Measurements from ENCODE around the gene YPEL1.

YPEL1 gene

GRCh38 chr22:21698430-21699329 lies 36.9 kb downstream of the YPEL1 start:
- Mint-ChIP-seq H3K27ac (peak overlapping the region in 2 of 3 experiments; percentile 27 to 48), H3K36me3 (ENCODE audit: low read depth) (peaks cover 55% of the 10 kb centered on the region), H3K4me1 (peaks cover 28% of the 10 kb centered on the region), H3K4me3 (no peak overlapping the region), H3K9me3 (no peaks in the 10 kb centered on the region), H3K27me3 (ENCODE audit: low read depth) (no peaks in the 10 kb centered on the region)
- TF ChIP-seq, protein P1, sequence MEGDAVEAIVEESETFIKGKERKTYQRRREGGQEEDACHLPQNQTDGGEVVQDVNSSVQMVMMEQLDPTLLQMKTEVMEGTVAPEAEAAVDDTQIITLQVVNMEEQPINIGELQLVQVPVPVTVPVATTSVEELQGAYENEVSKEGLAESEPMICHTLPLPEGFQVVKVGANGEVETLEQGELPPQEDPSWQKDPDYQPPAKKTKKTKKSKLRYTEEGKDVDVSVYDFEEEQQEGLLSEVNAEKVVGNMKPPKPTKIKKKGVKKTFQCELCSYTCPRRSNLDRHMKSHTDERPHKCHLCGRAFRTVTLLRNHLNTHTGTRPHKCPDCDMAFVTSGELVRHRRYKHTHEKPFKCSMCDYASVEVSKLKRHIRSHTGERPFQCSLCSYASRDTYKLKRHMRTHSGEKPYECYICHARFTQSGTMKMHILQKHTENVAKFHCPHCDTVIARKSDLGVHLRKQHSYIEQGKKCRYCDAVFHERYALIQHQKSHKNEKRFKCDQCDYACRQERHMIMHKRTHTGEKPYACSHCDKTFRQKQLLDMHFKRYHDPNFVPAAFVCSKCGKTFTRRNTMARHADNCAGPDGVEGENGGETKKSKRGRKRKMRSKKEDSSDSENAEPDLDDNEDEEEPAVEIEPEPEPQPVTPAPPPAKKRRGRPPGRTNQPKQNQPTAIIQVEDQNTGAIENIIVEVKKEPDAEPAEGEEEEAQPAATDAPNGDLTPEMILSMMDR (IDR thresholded peaks at IDR 0.05; ENCODE audit: unreplicated experiment in 3 of 3): no peak

DNA sequence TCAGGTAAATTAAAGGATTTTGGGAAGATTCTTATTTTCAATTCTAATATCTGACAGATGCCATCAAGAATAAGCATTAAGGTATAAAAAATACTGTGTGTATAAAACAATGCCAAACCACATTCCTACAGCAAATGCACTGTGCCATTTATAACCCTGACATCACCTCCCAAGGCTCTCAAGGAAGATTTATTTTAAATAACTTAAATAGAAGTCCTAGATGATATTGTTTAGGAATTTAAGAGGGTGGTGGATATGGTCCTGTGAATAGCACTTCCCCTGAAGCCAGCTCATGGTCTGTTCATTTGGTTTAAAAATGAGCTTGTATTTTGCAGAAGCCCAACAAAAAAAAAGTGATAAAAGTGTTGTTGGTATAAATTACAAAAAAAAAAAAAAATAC lies 37.7 kb downstream of the YPEL1 start:
- TF ChIP-seq, protein P1 (IDR thresholded peaks at IDR 0.05; ENCODE audit: unreplicated experiment in 3 of 3): no peak
- H3K36me3 Mint-ChIP-seq (ENCODE audit: low read depth): peaks cover 57% of the 10 kb centered on the region
- H3K9me3 Mint-ChIP-seq: no peaks in the 10 kb centered on the region
- peaks cover 28% of the 10 kb centered on the region for H3K4me1 Mint-ChIP-seq
- H3K27ac Mint-ChIP-seq: no peak overlapping the region
- H3K27me3 Mint-ChIP-seq (ENCODE audit: low read depth): no peaks in the 10 kb centered on the region
- H3K4me3 Mint-ChIP-seq: no peak overlapping the region

DNA sequence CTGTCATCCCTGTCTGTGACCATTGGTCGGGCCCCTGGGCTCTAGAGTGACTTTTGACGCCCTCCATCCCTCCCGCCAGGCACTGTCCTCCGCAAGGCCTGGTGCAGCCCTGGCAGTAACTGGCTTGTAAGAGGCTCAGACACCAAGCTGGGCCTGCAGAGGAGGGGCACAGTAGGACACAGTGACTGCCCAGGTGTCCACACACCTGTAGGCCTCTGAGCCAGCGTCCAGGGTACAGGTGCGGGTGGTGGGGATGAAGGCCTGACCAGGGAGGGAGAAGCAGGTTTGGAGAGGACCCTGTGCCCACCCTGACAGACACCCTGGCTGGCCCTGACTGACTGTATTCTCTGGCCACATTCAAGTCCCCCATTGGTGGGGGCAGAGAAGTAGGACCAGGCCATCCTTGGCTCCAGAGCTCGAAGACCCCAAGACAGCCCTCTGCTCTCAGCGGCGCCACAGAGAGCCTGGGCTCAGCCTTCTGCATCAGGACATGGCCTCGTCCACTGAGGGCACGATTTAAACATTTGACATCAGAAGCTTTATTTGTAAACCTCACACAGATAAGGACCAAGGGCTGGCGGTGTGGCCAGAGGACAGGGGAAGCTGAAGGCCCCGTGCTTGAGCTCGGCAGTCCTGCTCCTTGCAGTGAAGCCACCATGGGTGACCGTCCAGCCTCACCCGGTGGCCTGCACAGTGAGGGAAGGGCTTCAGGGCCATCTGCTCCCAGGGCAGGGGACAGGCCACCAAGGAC lies 38.4 kb downstream of the YPEL1 start:
- TF ChIP-seq, protein P1 (IDR thresholded peaks at IDR 0.05; ENCODE audit: unreplicated experiment in 3 of 3): no peak
- Mint-ChIP-seq H3K36me3 (ENCODE audit: low read depth) (peaks cover 57% of the 10 kb centered on the region), H3K27me3 (ENCODE audit: low read depth) (no peaks in the 10 kb centered on the region), H3K4me1 (peaks cover 28% of the 10 kb centered on the region), H3K9me3 (no peaks in the 10 kb centered on the region), H3K27ac (no peak overlapping the region), H3K4me3 (no peak overlapping the region)

DNA sequence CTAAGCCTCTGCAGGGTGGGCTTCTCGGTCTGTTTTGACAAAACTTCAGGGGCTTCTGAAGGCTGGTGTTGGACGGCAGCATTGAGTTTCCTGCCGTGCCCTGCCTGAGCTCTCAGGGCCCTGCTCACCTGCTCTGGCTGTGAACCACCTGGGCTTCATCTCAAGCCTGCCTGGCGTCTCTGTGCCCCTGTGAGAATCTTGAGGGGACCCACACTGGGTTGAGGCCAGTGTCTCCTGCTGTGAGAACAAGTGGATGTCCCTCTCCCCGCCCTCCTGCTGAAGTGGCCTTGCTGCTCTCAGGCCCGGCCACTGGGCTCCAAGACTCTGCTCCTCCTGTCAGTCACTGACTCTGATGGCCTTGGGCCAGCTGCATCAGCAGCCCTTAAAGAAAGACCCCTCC lies 39.5 kb downstream of the YPEL1 start:
- Mint-ChIP-seq H3K4me3 (no peak overlapping the region), H3K9me3 (no peaks in the 10 kb centered on the region), H3K4me1 (peaks cover 28% of the 10 kb centered on the region), H3K36me3 (ENCODE audit: low read depth) (peaks cover 54% of the 10 kb centered on the region), H3K27me3 (ENCODE audit: low read depth) (no peaks in the 10 kb centered on the region), H3K27ac (no peak overlapping the region)
- TF ChIP-seq, protein P1 (IDR thresholded peaks at IDR 0.05; ENCODE audit: unreplicated experiment in 3 of 3): no peak

- Mint-ChIP-seq H3K4me1 (peaks cover 30% of the 10 kb centered on the region), H3K4me3 (no peak overlapping the region), H3K36me3 (ENCODE audit: low read depth) (peaks cover 51% of the 10 kb centered on the region), H3K27me3 (ENCODE audit: low read depth) (no peaks in the 10 kb centered on the region), H3K27ac (no peak overlapping the region), H3K9me3 (no peaks in the 10 kb centered on the region)
- TF ChIP-seq, protein P1 (IDR thresholded peaks at IDR 0.05; ENCODE audit: unreplicated experiment in 3 of 3): no peak
Measured at GRCh38 chr22:21695430-21696085, 40.0 kb downstream of the YPEL1 start.

Measured in nephron (organoid).